HG03045 (cell line): ENCODE results near the gene JCHAIN.
"Not testable (repeated sequence)": the region's sequence is repeated elsewhere in the genome, so short reads cannot be mapped to it uniquely, and the experiment has no call there.

ENCODE experiments used
- ATAC-seq: cut with Tn5 transposase; IDR thresholded peaks from one replicate; pipeline ENCODE4 v1.9.1; 2021; ENCODE audit warnings: mild to moderate bottlenecking, moderate library complexity; ENCODE audit not compliant: unreplicated experiment

JCHAIN gene

DNA sequence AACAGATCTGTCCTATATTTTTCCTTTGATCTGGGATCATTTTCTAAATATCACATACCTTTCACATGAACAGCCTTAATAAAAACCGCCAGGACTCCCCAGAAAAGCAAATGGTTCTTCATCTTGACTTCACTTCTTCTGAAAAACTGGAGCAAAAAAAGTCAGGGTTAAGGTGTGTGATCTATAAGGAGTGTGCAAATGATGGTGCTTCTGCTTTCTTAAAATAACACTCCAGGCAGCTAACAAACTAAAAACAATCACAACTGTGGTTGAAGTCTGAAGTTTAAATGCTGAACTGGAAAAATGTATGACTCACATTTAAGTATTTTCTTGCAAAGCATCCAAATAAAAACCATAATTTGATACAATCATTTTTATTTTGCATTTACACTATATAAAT lies at the start of gene JCHAIN:
JCHAIN (minus strand) TSS at position 140 of the 400 bp plus-strand sequence; CDS start at position 122, 18 bp downstream.
- peak; percentile 61 for ATAC-seq

DNA sequence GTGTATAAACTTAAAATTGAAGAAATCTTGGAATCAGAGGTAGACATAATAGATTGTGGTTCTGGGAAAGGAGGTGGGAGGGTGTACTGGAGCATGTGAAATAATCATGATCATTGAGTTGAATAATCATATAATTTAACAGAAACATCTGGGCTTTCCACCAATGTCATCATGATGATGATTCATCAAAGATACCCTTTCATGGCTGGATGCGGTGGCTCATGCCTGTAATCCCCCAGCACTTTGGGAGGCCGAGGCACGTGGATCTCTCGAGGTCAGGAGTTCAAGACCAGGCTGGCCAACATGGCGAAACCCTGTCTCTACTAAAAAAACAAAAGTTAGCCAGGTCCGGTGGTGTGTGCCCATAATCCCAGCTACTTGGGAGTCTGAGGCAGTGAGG lies 48.8 kb upstream of the JCHAIN start:
- ATAC-seq: no peak

DNA sequence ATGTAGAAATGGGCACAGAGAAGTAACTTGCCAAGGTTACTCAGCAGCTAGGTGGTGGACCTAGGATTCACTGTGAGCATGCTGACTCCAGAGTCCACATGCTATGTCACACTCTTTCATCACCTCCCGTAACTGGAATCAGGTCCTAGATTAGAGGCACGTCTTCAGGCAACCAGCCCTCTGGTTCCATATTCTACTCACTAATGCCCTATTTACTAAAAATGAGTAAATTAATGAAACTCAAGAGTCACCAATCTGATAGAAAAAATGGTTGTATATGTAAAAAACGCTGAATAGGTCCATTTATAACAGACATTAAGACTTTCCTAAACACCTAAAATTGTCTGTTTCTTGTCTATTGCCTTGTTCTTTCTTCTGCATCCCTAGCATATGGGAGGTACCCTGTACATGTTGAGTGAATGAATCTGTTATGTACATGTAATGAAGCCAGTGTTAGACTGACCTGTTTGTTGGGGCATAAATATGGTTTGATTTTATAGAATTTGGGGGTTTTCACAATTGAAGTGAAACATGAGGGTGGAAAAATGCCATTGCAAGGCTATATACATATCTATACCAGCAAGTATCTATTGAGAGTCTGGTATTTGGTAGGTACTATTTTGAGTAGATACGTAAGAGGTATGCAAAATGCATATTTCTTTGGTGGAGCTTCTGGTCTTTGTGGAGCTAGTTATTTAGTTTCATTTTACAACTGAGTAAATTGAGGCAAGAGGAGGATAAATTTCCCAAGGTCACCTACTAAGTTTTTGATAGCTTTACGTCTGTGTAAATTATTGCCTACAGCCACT lies 48.0 kb upstream of the JCHAIN start:
- peak; percentile 50 for ATAC-seq

DNA sequence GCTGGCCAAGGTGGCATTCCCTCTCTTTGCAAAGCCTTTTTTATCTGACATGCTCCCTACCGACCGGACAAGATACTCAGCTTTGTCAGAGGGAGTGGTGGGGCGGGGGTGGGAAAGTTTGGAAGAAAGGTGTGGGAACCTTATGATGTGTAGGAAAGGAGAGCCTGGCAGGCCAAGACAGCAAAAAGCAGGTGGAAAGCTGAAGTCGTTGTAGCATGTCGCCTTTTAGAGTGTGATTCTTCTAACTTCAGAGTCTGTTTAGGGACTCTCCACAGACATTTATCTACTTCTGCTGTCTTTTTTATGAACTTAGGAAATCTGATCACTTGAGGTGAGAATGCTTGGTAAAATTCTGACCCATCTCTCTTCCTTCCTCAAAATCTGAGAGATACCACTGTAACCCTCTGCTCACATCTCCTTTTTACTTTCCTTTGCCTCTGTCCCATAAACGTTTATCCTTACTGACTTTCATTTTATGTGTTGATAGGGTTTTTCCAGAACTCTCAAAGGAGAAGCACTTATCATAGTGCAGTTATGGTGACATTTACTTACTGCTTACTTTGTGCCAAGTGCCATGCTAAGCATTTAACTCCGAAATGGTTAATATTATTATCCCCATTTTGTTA lies 47.3 kb upstream of the JCHAIN start:
- ATAC-seq: peak; percentile 48

DNA sequence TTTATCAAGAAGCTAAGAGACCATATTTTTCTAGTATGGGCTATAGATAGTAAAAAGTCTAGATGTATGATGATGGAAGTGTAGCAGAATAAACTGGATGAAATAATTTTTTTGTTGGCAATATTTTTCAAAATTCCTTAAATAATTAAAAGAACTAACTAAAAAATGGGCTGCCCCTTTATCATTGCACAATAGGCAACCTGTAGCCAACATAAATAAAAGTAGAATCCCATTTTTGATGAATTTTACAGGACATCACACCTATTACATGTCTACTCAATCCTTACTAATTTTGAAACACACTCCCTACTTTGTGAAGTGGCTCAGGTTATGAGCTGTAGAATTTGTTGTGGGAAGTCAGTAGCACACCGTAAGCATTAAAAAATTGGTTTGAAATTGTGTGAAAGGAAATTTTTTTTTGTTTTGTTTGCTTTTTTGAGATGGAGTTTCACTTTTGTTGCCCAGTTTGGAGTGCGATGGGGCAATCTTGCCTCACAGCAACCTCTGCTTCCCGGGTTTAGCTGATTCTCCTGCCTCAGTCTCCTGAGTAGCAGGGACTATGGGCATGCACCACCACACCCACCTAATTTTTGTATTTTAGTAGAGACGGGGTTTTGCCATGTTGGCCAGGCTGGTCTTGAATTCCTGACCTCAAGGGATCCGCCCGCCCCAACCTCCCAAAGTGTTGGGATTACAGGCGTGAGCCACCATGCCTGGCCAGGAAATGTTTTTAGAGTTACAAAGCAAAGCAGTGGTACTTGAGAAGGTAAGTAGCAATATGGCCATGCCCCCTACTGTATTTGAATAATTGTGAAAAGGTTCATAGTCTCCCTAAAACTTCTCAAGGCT lies 46.5 kb upstream of the JCHAIN start:
- ATAC-seq: no peak

DNA sequence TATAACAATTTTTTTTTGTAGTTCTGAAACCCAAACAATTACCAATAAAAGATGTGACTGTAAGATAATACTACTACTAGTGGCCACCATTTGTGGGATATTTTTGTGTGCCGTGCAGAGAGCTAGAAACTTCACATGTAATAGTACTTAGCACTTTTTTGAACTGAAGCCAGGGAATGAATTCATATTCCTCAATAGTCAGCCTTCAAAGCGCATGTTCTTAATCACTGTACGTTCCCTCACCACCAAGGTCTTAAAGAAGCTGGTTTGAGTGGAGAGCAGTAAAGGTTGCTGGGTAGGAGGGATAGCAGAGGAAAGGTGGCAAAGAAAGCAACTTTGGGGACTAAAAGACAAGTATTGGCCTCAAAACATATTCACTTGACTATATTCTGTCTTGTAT lies 45.8 kb upstream of the JCHAIN start:
- no peak for ATAC-seq

DNA sequence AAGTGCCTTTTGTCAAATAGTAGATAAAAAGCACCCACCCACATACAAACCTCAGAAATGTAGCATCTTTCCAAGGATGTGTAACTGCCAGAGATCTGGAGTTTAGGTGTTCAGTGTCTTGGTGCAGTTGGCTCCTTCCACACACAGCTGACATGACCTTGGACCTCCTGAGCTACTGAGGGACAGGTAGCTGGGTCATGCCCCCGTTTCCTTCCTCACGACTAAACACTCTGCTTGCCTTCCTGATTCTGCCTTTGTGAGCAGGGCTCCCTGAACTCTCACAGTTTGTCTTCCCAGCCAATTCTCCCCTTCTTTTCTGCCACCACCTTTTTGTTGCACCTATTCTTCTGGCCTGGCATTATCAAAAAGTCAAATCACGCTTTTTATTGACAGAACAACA lies 45.3 kb upstream of the JCHAIN start:
- no peak for ATAC-seq

DNA sequence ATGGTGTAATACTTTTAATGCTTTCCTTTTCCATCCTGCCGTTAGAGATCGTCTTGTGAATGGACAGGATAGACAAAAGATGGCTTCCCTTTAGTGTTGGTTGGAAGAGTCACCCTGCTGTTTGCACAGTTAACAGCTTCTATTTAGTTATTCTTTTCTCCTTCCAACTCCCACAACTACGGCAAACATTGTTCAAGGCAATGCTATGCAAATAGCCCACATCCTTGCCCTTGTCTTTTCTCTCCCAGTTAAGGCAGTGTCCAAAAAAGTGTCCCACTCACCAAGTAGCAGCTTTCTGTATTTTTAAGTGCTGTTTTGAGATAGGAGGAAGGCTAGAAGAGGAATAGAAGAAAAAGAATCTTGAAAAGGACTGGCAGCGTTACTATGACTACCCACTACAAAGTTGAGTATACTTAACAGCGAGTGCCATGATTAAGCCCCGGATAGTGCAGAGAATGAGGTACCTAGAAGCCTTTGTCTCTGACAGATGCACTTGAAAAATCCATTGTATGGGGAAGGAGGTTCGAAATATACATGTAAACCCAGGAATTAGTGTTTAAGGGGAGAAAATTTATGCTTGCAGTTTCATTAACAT lies 43.4 kb upstream of the JCHAIN start:
- ATAC-seq: no peak

DNA sequence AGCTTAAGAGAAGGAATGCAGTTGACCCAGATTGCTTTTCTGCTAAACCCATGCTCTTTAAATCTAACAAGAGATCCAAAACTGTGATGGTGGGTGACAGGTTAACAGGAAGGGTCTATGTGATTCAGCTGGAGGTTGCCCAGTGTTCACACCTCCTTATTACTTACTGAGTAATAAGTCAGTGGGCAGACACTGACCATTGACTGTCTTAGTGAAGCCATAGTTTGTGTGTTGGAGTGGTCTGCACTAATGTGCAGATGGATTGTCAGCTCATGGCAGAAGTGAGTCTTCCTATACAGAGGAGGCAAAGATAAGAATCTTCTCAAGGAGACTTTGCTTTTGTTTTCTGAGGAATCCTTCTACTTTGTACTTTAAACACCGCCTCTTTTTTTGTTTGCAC lies 40.2 kb upstream of the JCHAIN start:
- ATAC-seq: no peak

DNA sequence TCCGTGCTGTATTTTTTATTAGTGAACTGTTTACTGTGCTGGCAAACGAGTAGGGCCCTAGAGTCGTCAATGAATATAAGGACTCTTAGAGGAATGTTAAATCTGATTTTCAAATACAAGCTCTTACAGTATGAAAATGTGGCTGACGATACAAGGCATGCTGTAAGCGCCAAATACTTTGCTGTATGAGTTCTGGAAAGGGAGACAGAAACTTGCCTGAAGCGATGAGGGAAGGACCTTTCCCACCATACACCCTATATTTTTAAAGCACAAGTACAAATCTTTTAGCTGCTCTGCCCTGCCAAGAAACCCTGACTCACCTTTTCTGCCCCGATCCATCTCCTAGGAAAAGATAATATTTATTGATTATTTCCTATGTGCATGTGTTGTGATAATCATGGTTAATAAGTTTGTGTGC lies 39.7 kb upstream of the JCHAIN start:
- no peak for ATAC-seq

DNA sequence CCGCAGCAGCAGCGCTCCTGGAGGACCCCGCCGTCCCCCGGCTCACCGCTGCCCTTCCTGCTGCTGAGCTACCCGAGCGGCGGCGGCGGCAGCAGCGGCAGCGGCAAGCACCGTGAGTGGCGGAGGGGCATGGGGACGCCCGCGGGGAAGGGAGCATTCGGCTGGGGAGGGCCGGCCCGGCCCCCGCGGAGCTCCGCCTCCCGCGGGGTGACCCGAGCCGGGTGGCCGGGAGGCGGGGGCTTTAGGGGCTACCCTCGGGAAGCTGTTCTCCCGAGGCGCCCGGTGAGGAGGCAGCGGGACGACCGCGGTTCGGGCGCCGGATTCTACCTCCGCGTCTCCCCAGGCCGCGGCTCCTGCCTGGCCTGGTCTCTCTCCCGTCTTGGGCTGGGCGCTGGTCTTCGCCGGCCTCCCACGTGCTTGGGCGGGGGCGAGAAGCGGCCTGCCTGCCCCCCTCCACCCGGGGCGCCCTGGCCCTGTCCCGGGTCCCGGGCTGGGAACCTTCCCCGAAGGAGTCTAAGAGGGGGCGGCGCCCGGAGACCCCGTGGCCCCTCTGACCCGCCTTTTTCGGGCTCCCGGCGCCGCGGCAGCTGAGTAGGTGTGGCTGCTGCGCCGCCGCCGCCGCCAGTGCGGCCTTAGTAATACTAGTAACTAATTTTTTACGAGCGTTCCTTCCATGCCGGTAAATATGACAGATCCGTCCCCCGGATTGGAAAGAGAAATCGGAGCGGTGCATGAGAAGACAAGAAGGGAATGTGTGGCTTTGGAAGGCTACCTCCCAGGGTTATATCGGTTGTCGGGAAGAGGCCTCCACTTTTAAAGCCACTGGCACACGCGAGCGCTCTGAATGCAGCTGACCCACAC lies 39.1 kb upstream of the JCHAIN start:
- ATAC-seq: peak; percentile 62

DNA sequence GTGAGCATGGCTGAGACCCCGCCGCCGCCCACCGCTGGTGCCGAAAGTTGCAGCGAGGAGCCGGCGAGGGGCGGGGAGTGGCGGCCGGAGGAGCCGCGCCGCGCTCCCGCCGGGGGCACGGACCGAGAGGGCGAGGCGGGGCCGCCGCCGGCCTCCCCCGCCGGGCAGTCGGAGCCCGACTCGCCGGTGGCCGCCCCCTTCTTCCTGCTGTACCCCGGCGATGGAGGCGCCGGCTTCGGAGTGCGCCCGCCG lies 38.5 kb upstream of the JCHAIN start:
- peak; percentile 39 for ATAC-seq

DNA sequence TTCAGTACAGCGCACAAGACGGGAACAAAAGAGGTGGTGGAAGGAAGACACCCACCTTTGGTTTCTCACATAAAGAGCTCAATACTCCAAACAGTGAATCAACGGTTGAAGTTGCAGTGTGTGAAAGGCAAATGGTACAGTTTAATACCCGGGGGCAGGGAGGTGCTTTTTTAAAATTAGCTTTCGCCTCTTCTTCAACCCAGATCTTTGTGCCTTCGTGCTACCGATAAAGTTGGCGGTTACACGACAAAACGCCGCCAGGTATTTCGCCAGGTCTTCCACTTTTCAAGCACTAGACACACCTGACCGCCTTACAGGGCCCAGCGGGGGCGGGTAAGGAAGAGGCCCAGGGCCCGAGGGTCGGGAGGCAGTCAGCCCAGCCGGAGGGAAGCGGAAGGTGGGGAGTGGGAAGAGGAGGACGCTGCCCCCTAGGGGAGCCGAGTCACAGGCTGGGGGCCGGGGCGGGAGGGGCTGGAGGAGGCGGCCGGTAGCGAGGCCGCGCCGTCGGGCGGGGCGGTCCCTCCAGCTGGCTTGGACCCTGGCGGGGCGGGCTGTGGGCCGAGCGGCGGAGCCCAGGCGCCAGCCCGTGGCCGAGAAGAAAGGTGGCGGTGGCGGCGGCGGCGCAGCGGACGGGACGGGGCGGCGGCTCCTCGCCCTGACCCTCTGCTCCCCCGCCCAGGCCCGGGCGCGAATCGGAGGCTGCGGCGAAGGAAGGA lies 38.1 kb upstream of the JCHAIN start:
- ATAC-seq: peak; percentile 69

DNA sequence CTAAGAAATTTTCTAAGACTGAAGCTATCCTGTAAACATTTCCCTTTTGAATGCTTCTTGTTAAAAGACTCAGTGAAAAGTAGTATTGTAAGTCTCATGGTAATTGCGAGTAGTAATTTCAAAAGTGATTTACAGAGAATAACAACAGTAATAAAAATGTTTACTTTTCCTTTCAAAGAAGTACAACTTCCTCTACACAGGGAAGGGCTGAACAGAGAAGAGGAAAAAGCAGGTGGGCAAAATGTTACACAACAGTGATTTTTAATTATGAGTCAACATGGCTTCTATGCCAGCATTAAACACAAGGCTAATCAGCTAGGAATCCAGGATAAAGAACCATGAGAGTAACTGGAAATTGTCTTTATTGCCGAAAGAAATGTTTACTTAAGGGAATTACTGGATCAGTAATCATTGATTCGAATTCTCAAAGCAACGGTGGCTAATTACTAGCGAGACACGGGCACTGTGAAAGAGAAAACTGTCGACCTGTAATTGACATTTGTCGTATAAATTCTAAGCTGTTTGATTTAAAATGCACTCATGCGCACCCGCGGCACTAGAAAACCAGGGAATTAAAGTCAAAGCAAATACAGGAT lies 37.4 kb upstream of the JCHAIN start:
- no peak for ATAC-seq

DNA sequence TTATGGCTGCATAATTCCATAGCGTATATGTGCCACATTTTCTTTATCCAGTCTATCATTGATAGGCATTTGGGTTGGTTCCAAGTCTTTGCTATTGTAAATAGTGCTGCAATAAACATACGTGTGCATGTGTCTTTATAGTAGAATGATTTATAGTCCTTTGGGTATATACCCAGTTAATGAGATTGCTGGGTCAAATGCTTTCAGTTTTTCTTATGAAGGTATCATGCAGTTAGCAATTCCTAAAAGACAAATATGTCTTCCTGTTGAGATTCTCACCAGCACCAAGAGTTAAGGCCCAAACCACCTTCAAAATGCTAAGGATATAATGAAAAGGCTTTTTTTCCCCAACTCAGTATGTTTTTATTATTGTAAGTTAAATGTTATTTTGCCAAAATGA lies 36.3 kb upstream of the JCHAIN start:
- not testable (repeated sequence) for ATAC-seq

DNA sequence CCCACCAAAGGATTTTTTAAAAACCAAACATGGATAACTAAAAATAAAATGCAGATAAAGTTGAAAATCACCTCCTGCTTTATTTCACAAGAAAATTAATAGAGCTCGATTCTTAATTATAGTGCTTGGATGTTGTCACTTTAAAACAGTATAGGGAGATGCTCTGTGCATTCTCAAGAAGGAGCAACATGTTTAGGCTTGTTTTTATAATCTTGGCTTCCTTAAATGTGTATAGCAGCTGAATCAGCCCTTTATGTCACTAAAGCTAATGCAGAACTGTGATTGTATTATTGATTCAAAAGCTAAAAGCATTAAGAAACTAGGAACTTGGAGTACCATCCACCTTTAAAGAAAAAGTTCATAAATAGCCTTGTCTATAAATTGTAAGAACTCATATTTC lies 35.0 kb upstream of the JCHAIN start:
- ATAC-seq: no peak

DNA sequence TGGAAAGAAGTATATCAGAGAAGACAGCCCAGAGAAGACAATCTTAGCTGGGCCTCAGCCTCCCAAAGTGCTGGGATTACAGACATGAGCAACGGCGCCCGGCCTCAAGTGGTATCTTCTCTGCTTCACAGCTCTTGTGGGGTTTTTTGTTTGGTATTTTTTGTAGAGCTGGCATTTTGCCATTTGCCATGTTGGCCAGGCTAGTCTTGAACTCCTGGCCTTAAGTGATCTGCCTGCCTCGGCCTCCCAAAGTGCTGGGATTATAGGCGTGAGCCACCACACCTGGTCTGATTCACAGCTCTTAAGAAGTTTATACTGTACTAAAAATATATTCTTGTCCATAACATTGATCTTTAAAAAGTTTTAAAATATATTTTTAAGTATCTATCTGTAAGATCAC lies 34.4 kb upstream of the JCHAIN start:
- ATAC-seq: no peak

DNA sequence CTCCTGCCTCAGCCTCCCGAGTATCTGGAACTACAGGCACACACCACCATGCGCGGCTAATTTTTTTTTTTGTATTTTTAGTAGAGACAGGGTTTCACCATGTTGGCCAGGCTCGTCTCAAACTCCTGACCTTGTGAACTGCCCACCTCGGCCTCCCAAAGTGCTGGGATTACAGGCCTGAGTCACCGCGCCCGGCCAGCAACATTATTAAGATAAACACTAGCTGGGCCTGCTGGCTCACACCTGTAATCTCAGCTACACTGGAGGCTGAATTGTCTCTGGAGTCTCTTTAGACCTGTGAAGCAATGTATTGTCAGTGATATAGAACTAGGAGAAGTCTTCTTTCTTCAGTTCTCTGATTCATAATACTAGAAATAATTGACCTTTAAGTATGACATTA lies 32.1 kb upstream of the JCHAIN start:
- ATAC-seq: not testable (repeated sequence)

DNA sequence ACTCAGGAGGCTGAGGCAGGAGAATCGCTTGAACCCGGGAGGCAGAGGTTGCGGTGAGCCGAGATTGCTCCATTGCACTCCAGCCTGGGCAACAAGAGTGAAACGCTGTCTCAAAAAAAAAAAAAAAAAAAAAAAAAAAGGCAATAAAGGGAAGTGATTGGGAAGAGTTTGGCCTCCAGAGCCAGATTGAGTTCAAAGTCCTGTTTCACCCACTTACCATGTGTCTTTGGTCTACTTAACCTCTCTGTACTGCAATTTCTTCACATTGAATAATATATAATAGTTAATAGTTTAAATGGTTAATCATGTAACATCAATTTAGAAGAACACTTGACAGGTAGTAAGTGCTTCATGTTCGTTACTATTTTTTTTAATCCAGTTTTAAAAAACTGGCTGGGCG lies 28.3 kb upstream of the JCHAIN start:
- not testable (repeated sequence) for ATAC-seq

DNA sequence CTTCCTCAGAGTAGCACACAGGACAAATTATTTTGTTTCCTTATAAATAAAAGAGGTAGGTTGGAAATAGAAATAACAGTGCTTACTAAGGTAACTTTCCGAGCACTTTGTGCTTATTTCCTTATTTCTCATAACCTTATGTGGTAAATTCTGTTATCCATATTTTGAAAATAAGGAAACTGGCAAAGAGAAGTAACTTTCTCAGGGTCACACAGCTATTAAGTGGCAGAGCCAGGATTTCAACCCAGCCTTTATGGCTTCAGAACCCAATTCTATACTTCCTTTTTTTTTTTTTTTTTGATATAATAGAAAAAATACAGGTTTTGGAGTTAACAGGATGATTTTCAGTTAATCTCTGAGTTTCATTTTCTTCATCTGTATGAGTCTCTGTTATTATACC lies 25.4 kb upstream of the JCHAIN start:
- no peak for ATAC-seq
